Stimulated activated CD4-positive, alpha-beta T cell treated with anti-CD3 and anti-CD28 coated beads, TNF-alpha, amount 100 ng/mL, for 4 hours (primary cell): ENCODE results near the gene CLMN.
"Not testable (repeated sequence)": the region's sequence is repeated elsewhere in the genome, so short reads cannot be mapped to it uniquely, and the experiment has no call there.

Experiments used
- DNase-seq, 3 experiments: peaks; one replicate each; pipeline ENCODE4 v3.0.0-alpha.2; 2020; ENCODE audit warnings: low read depth in 3 of 3

Gene CLMN

GRCh38 chr14:95287176-95287754 is 32.4 kb downstream of the CLMN start:
- no peak for DNase-seq

- DNase-seq, result no peak
These were observed 33.1 kb downstream of the CLMN start for GRCh38 chr14:95286645-95287044.

- no peak for DNase-seq
These were observed 34.1 kb downstream of the CLMN start for GRCh38 chr14:95285566-95285965.

- not testable (repeated sequence) for DNase-seq
These were observed 35.9 kb downstream of the CLMN start for GRCh38 chr14:95283802-95284201.

GRCh38 chr14:95282986-95283380 is 36.7 kb downstream of the CLMN start:
- not testable (repeated sequence) for DNase-seq

- DNase-seq, result no peak
These were observed 37.2 kb downstream of the CLMN start for GRCh38 chr14:95282354-95282985.

GRCh38 chr14:95281560-95282176 is 38.0 kb downstream of the CLMN start:
- no peak for DNase-seq

- DNase-seq, result no peak
These were observed 44.2 kb downstream of the CLMN start for GRCh38 chr14:95275494-95275893.

- no peak for DNase-seq
These were observed 44.8 kb downstream of the CLMN start for GRCh38 chr14:95274874-95275273.

- no peak for DNase-seq
These were observed 45.4 kb downstream of the CLMN start for GRCh38 chr14:95274279-95274678.

- no peak for DNase-seq
These were observed 46.4 kb downstream of the CLMN start for GRCh38 chr14:95273001-95273978.

- DNase-seq, result no peak
These were observed 47.7 kb downstream of the CLMN start for GRCh38 chr14:95272057-95272456.

GRCh38 chr14:95270203-95270602 is 49.5 kb downstream of the CLMN start:
- DNase-seq, result no peak

GRCh38 chr14:95269493-95269892 is 50.2 kb downstream of the CLMN start:
- no peak for DNase-seq

GRCh38 chr14:95268350-95268749 is 51.4 kb downstream of the CLMN start:
- no peak for DNase-seq

- no peak for DNase-seq
These were observed 52.4 kb downstream of the CLMN start for GRCh38 chr14:95267306-95267705.

- DNase-seq, result no peak
These were observed 54.3 kb downstream of the CLMN start for GRCh38 chr14:95265106-95266094.

- DNase-seq, result no peak
These were observed 55.3 kb downstream of the CLMN start for GRCh38 chr14:95264271-95264973.

GRCh38 chr14:95263527-95264231 is 56.0 kb downstream of the CLMN start:
- no peak for DNase-seq

GRCh38 chr14:95262511-95262891 is 57.2 kb downstream of the CLMN start:
- DNase-seq, result no peak
